Stimulated activated CD4-positive, alpha-beta T cell treated with anti-CD3 and anti-CD28 coated beads, Interleukin-2, amount 100 ng/mL, for 24 hours (primary cell): ENCODE measurements around the gene MYO15B.

Source experiments
- DNase-seq, 2 donors: peaks; one replicate each; pipeline ENCODE4 v3.0.0-alpha.2; 2020

Gene MYO15B

GRCh38 chr17:75558666-75559530 is 28.7 kb upstream of the MYO15B start:
- DNase-seq = no peak

- DNase-seq = no peak
Observed at GRCh38 chr17:75559958-75560533, 27.6 kb upstream of the MYO15B start.

- DNase-seq = no peak
Observed at GRCh38 chr17:75561927-75562603, 25.5 kb upstream of the MYO15B start.

DNA sequence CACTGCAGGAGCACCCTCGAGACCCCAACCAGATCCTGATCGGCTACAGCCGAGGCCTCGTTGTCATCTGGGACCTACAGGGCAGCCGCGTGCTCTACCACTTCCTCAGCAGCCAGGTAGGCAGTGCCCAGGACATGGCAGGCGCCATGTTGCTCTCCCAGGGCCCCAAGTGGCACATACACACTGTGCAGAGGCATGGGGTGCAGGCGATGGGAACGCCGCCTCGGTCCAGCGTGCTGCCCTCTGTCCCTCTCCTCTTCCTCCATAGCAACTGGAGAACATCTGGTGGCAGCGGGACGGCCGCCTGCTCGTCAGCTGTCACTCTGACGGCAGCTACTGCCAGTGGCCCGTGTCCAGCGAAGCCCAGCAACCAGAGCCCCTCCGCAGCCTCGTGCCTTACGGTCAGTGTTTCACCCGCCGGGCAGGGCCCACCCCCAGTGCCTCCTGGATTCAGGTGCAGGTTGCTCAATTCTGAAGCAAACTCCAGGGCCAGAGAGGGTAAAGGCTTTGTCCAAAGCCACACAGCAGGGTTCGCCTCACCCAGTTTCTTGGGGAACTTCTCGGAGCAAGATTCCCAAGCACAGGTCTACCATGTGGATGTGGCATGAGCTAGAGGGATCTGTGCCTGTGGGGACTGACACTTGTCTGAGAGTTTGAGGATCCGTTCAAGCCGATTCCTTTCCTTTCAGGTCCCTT is 24.4 kb upstream of the MYO15B start:
- DNase-seq = no peak

- no peak for DNase-seq
Observed at GRCh38 chr17:75564195-75564594, 23.4 kb upstream of the MYO15B start.

DNA sequence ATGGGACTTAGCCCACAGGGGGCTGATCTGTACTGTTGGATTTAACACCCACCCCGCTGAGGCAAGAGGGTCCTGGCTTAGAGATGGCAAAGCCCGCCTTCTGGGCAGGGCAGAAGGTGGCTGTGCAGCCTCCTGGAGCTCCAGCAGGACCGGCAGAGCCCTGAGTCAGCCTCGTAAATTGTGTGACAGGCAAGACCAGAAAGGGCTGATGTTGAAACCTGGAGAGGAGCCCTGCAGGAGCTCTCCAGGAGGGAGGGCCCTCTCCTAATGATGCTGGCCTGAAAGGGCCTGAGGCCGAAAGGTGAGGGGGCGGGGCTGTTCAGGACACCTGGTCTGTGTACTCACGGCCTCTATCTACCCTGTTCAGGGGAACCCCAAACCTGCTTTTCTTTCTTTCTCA is 22.5 kb upstream of the MYO15B start:
- no peak for DNase-seq

DNA sequence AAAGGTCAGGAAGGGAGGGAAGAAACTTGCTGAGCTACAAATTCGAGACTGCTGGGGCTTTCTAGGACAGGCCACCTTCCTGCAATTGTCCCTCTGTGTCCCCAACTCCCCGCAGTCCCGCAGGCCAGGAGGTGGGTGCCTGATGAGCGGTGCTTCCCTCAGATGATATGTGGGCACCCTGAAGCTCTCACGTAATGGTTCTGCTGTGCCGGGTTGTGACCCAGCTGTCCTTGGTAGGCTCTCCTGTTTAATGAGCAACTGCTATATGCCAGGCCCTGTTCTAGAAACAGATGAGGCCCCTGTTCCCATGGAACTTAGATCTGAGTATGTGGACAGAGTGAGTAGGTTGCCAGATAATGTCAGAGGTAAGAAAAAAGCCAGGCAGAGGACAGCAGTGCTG is 22.0 kb upstream of the MYO15B start:
- no peak for DNase-seq

DNA sequence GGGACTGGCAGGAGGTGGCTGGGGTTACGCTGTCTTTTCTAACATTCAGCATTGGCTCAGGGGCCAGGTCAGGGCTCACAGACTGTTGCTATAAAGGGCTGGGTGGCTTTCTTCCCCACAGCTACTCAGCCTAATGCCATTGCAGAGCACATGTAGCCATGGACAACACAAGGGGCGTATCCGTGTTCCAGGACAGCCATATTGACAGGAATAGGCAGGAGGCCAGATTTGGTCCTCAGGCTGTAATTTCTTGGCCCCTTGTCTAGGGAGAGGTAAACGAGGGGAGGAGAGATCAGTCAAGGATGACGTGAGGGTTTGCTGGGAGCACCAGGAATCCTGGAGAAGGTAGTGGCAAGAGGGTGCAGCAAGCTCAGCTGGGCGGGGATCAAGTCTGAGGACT is 21.2 kb upstream of the MYO15B start:
- no peak for DNase-seq

DNA sequence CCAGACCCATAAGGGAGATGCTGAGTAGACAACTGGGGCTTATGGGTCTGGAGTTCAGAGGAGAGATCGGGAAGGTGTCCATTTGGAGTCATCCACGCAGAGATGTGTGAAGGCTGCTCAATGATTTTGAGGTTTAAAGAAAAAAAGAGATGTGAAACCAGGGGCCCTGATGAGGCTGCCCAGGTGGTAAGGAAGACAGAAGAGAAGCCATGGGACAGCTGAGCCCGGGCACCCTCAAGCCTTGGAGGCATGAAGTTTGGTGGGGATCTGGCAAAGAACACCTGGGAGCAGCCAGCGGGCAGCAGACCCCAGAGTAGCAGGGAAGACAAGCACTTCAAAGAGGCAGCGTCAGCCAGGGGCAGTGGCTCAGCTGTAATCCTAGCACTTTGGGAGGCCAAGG is 20.8 kb upstream of the MYO15B start:
- DNase-seq = no peak

GRCh38 chr17:75568412-75569255 is 19.0 kb upstream of the MYO15B start:
- DNase-seq = no peak

DNA sequence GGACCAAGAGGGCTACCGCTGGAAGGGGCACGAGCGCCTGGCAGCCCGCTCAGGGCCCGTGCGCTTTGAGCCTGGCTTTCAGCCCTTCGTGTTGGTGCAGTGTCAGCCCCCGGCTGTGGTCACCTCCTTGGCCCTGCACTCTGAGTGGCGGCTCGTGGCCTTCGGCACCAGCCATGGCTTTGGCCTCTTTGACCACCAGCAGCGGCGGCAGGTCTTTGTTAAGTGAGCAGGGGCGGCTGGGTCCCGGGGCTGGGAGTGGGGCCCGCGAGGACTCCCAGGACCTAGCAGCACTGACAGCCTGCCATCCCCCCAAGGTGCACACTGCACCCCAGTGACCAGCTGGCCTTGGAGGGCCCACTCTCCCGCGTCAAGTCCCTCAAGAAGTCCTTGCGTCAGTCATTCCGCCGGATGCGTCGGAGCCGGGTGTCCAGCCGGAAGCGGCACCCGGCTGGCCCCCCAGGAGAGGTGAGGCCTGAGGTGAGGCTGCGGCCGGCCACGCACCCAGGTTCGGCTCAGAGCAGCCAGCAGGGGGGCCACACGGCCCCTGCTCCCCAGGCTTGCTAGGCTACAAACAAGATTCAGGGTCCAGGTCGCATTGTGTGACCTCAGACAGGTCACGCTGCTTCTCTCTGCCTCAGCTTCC is 17.4 kb upstream of the MYO15B start:
- DNase-seq = no peak

GRCh38 chr17:75570772-75571171 is 16.8 kb upstream of the MYO15B start:
- no peak for DNase-seq

- no peak for DNase-seq
Observed at GRCh38 chr17:75571197-75571884, 16.3 kb upstream of the MYO15B start.

GRCh38 chr17:75571885-75572215 is 15.8 kb upstream of the MYO15B start:
- DNase-seq = no peak

- no peak for DNase-seq
Observed at GRCh38 chr17:75572713-75573539, 14.7 kb upstream of the MYO15B start.

GRCh38 chr17:75573540-75573957 is 14.1 kb upstream of the MYO15B start:
- no peak for DNase-seq

DNA sequence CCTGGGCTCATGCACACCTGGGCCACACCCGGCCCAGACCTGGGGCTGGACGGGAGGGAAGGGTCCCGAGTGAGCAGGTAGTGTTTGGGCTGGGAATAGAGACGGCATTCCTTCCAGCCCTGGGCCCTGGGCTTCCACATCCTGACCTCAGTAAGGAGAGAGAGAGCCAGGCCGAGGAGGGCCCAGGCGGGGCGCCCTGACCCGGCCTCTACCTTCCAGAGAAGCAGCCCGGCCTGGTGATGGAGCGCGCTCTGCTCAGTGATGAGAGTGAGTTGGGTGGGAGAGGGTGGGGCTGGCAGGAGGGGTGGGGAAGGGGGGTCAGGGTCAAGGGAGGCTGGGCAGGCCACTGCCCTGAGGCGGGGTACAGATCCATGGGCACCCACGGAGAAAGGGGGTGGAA is 13.6 kb upstream of the MYO15B start:
- no peak for DNase-seq

GRCh38 chr17:75574404-75575036 is 13.1 kb upstream of the MYO15B start:
- no peak for DNase-seq

- DNase-seq = no peak
Observed at GRCh38 chr17:75575197-75575596, 12.4 kb upstream of the MYO15B start.

DNA sequence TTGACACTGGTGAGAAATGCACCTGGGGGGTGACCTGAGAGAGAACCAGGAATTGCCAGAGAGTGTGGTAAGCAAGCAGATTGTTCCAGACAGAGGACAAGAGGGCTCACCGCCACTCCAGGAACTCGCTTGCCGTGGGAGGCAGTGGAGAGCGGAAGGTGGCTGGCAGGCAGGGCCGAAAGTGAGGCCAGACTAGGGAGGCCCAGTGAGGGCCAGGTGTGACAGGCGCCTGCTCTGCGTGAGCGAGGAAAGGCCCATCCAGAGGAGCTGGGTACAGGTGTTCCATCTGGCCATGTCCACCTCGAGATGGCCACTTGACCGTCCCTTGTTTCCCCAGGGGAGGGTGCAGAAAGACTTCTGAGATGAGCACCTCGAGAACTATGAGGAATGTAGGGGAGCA is 11.9 kb upstream of the MYO15B start:
- no peak for DNase-seq
